Astrocyte (in vitro differentiated cells and primary cell): ENCODE data around the gene DUSP16.

Source experiments
- CTCF ChIP-seq: IDR thresholded peaks from 2 replicates; pipeline ENCODE4 v1.5.1; 2011; ENCODE audit warnings: low read depth, mild to moderate bottlenecking, inconsistent platforms, low read length, moderate library complexity; ENCODE audit not compliant: insufficient read depth
- EZH2 ChIP-seq: IDR thresholded peaks from 2 replicates; pipeline ENCODE4 v1.6.1; 2012; ENCODE audit warnings: mild to moderate bottlenecking, low read length, inconsistent platforms; ENCODE audit not compliant: insufficient read depth

- TF ChIP-seq CTCF (no peak), EZH2 (no peak)
Observed at GRCh38 chr12:12474471-12474928, 88.2 kb downstream of the DUSP16 start.
